CD1c-positive myeloid dendritic cell (primary cell): ENCODE measurements around the gene TBC1D3L.
"Not testable (repeated sequence)": the region's sequence is repeated elsewhere in the genome, so short reads cannot be mapped to it uniquely, and the experiment has no call there.

ENCODE experiments used
- DNase-seq: peaks from one replicate; pipeline ENCODE4 v3.0.0-alpha.2; 2016; ENCODE audit errors: extremely low spot score

TBC1D3L gene

GRCh38 chr17:37988960-37989359 is at the start of gene TBC1D3L:
TBC1D3L (minus strand) TSS chr17:37989060; CDS start chr17:37987520, 1,540 bp downstream.
- DNase-seq, result not testable (repeated sequence)

GRCh38 chr17:38003676-38004075 is 14.8 kb upstream of the TBC1D3L start, which contains the start of gene TBC1D3D:
TBC1D3D (plus strand) TSS chr17:38003976; CDS start chr17:38005561, 1,585 bp downstream.
- DNase-seq, result not testable (repeated sequence)
